ENCODE results near the gene ZNF805. TPM values are rescaled to one million over a fixed set of nuclear protein-coding genes. Genes with fewer than 3 reads are reported as not detected.

ZNF805 gene
- total RNA-seq, 1 donor: 16.7 TPM

Other genes starting within 250 kb of the ZNF805 start
- not detected for gene USP29, start 120.6 kb upstream of the ZNF805 start, total RNA-seq
- gene ZIM3, start 95.4 kb upstream of the ZNF805 start, total RNA-seq: not detected
- not detected for gene DUXA, start 73.1 kb upstream of the ZNF805 start, total RNA-seq
- 38.5 TPM for gene ZNF264, start 49.1 kb upstream of the ZNF805 start, total RNA-seq
- 0.54 TPM for gene AURKC, start 9.6 kb upstream of the ZNF805 start, total RNA-seq
- 67.6 TPM for gene ZNF460, start 39.9 kb downstream of the ZNF805 start, total RNA-seq
- 11.8 TPM for gene ZNF543, start 79.8 kb downstream of the ZNF805 start, total RNA-seq
- 7.0 TPM for gene ZNF304, start 110.6 kb downstream of the ZNF805 start, total RNA-seq
- 21.0 TPM for gene TRAPPC2B, start 122.9 kb downstream of the ZNF805 start, total RNA-seq
- gene ZNF547, start 122.9 kb downstream of the ZNF805 start, total RNA-seq: 1.6 TPM
- gene ZNF548, start 149.2 kb downstream of the ZNF805 start, total RNA-seq: 40.7 TPM
- gene ZNF17, start 170.5 kb downstream of the ZNF805 start, total RNA-seq: 17.2 TPM
- gene ZNF749, start 194.7 kb downstream of the ZNF805 start, total RNA-seq: 10.8 TPM
- 1.3 TPM for gene VN1R1, start 216.5 kb downstream of the ZNF805 start, total RNA-seq
- 29.9 TPM for gene ZNF772, start 236.9 kb downstream of the ZNF805 start, total RNA-seq
- 18.6 TPM for gene ZNF419, start 247.1 kb downstream of the ZNF805 start, total RNA-seq